Measurements from ENCODE around the gene RAX.

Gene RAX

GRCh38 chr18:59229191-59229590 is 44.1 kb downstream of the RAX start:
- DNase-seq (ENCODE audit: extremely low read depth, low read depth) = no peak

GRCh38 chr18:59228351-59228750 is 44.9 kb downstream of the RAX start:
- TF ChIP-seq CTCF (IDR thresholded peaks at IDR 0.05; ENCODE audit: low read depth, low read length) = no peak
- DNase-seq (ENCODE audit: extremely low read depth, low read depth) = peak; percentile 35

More at GRCh38 chr18:59229191-59229590, 44.1 kb downstream of the RAX start:
- no peak for TF ChIP-seq CTCF (IDR thresholded peaks at IDR 0.05; ENCODE audit: low read depth, low read length)

GRCh38 chr18:59222341-59222740 is 50.9 kb downstream of the RAX start:
- TF ChIP-seq CTCF (IDR thresholded peaks at IDR 0.05; ENCODE audit: low read depth, low read length) = no peak

GRCh38 chr18:59220784-59221765 is 52.2 kb downstream of the RAX start:
- TF ChIP-seq CTCF (IDR thresholded peaks at IDR 0.05; ENCODE audit: low read depth, low read length) = no peak
- DNase-seq (ENCODE audit: extremely low read depth, low read depth) = no peak

More at GRCh38 chr18:59222341-59222740, 50.9 kb downstream of the RAX start:
- no peak for DNase-seq (ENCODE audit: extremely low read depth, low read depth)

- no peak for TF ChIP-seq CTCF (IDR thresholded peaks at IDR 0.05; ENCODE audit: low read depth, low read length)
- no peak for DNase-seq (ENCODE audit: extremely low read depth, low read depth)
Observed at GRCh38 chr18:59220164-59220783, 53.0 kb downstream of the RAX start.

- no peak for TF ChIP-seq CTCF (IDR thresholded peaks at IDR 0.05; ENCODE audit: low read depth, low read length)
- DNase-seq (ENCODE audit: extremely low read depth, low read depth) = no peak
Observed at GRCh38 chr18:59219672-59220163, 53.5 kb downstream of the RAX start, which contains the start of gene GRP. GRP (plus strand) TSS chr18:59220158; CDS start chr18:59220266, 108 bp downstream.

- DNase-seq (ENCODE audit: extremely low read depth, low read depth) = no peak
- TF ChIP-seq CTCF (IDR thresholded peaks at IDR 0.05; ENCODE audit: low read depth, low read length) = no peak
Observed at GRCh38 chr18:59218018-59218417, 55.2 kb downstream of the RAX start.
